Tibial nerve (tissue), 4 donors: Measurements from ENCODE around the gene CEBPA. TPM values are rescaled to one million over a fixed set of nuclear protein-coding genes. Genes with fewer than 3 reads are reported as not detected.

ENCODE experiments used
- DNase-seq, 2 donors: peaks; one replicate each; pipeline ENCODE4 v3.0.0-alpha.2; 2019; ENCODE audit warnings: low spot score in 2 of 2
- H3K27ac ChIP-seq, 4 donors: fragments of 200-600 bp; sonication (generic) in 3 of 4; one replicate each; pipeline ENCODE4 v1.5.1; 2017 to 2019; ENCODE audit warnings: mild to moderate bottlenecking in 1 of 4
- H3K27me3 ChIP-seq, 2 donors: fragments of 200-600 bp; sonication (generic) in 1 of 2; one replicate each; pipeline versions ENCODE4 v1.5.1 to v1.6.0; 2017 to 2019
- H3K36me3 ChIP-seq, 3 donors: fragments of 200-600 bp; sonication (generic); one replicate each; pipeline ENCODE4 v1.5.1; 2018 to 2019
- H3K4me1 ChIP-seq, 4 donors: fragments of 200-600 bp; sonication (generic) in 3 of 4; one replicate each; pipeline ENCODE4 v1.5.1; 2017 to 2019
- H3K4me3 ChIP-seq, 4 donors: fragments of 200-600 bp; sonication (generic) in 3 of 4; one replicate each; pipeline ENCODE4 v1.5.1; 2017 to 2019; ENCODE audit warnings: mild to moderate bottlenecking in 1 of 4, moderate library complexity in 1 of 4
- H3K9me3 ChIP-seq, 4 donors: fragments of 200-600 bp; sonication (generic) in 3 of 4; one replicate each; pipeline ENCODE4 v1.5.1; 2017 to 2019
- EP300 ChIP-seq, 2 donors: sonication (generic); formaldehyde crosslinking; IDR thresholded peaks; one replicate each; pipeline ENCODE4 v1.6.1; 2017; ENCODE audit warnings: antibody characterized with exemption in 2 of 2, mild to moderate bottlenecking in 1 of 2
- POLR2A ChIP-seq, 2 donors: fragments of 450-650 bp; IDR thresholded peaks; one replicate each; pipeline ENCODE4 v1.6.1; 2017; ENCODE audit warnings: antibody characterized with exemption in 2 of 2, mild to moderate bottlenecking in 2 of 2, moderate library complexity in 2 of 2
- WGBS, 2 donors: methylation state at CpG; one replicate each; pipeline ENCODE4 v1.1.5; 2018; 5-methylcytosine and 5-hydroxymethylcytosine counted together
- total RNA-seq, 4 donors: library from RNA; depleted of rRNA; stranded (reverse); fragments of >200 nt; gene quantifications; one replicate each; pipeline ENCODE4 v1.1.0, GENCODE V29; 2016
- TF ChIP-seq, protein P1 (sequence below), 5 experiments: fragments of 200-600 bp in 3 of 5; fragments of 450-650 bp in 2 of 5; sonication (generic) in 3 of 5; IDR thresholded peaks; one replicate each; pipeline ENCODE4 v1.5.1; 2016 to 2019; ENCODE audit warnings: antibody characterized with exemption in 5 of 5, mild to moderate bottlenecking in 3 of 5, moderate library complexity in 2 of 5

CEBPA gene
- total RNA-seq, 4 donors from 2014 or later = 33.9 to 204 (median 65.4) TPM

DNA sequence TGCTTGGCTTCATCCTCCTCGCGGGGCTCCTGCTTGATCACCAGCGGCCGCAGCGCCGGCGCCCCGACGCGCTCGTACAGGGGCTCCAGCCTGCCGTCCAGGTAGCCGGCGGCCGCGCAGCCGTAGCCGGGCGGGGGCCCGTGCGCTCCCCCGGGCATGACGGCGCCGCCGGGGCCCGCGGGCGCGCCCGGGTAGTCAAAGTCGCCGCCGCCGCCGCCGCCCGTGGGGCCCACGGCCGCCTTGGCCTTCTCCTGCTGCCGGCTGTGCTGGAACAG lies 497 bp downstream of the CEBPA start:
- 6% methylated on average over 9 of the region's 41 CpGs; no CpG with 5 or more reads in 1 of the 2 donors for WGBS, 2 donors
- H3K36me3 ChIP-seq = no peaks in the 10 kb centered on the region
- H3K9me3 ChIP-seq = no peaks in the 10 kb centered on the region
- H3K4me3 ChIP-seq = peak overlapping the region in 3 of 4 donors; percentile 46 to 87 (median 67)
- H3K4me1 ChIP-seq = peaks cover 0 to 46% (median 8%) of the 10 kb centered on the region in 4 donors
- TF ChIP-seq POLR2A (IDR thresholded peaks at IDR 0.05) (no peak), EP300 (IDR thresholded peaks at IDR 0.05) (no peak)
- TF ChIP-seq, protein P1, sequence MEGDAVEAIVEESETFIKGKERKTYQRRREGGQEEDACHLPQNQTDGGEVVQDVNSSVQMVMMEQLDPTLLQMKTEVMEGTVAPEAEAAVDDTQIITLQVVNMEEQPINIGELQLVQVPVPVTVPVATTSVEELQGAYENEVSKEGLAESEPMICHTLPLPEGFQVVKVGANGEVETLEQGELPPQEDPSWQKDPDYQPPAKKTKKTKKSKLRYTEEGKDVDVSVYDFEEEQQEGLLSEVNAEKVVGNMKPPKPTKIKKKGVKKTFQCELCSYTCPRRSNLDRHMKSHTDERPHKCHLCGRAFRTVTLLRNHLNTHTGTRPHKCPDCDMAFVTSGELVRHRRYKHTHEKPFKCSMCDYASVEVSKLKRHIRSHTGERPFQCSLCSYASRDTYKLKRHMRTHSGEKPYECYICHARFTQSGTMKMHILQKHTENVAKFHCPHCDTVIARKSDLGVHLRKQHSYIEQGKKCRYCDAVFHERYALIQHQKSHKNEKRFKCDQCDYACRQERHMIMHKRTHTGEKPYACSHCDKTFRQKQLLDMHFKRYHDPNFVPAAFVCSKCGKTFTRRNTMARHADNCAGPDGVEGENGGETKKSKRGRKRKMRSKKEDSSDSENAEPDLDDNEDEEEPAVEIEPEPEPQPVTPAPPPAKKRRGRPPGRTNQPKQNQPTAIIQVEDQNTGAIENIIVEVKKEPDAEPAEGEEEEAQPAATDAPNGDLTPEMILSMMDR (IDR thresholded peaks at IDR 0.05) = no peak
- H3K27me3 ChIP-seq = peaks cover 0 to 18% of the 10 kb centered on the region in 2 donors
- DNase-seq = no peak
- peak overlapping the region in 2 of 4 donors; percentile 77 to 90 for H3K27ac ChIP-seq

DNA sequence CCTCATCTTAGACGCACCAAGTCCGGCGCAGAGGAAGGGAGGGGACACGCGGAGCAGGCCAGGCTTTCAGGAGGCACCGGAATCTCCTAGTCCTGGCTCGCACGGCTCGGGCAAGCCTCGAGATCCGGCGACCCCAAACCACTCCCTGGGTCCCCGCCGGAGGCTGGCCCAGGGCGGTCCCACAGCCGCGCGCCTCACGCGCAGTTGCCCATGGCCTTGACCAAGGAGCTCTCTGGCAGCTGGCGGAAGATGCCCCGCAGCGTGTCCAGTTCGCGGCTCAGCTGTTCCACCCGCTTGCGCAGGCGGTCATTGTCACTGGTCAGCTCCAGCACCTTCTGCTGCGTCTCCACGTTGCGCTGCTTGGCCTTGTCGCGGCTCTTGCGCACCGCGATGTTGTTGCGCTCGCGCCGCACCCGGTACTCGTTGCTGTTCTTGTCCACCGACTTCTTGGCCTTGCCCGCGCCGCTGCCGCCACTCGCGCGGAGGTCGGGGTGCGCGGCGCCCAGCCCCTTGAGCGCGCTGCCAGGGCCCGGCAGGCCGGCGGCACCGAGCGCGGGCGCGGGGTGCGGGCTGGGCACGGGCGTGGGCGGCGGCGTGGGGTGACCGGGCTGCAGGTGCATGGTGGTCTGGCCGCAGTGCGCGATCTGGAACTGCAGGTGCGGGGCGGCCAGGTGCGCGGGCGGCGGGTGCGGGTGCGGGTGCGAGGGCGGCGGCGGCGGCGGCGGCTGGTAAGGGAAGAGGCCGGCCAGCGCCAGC lies 1.0 kb downstream of the CEBPA start:
- Histone ChIP-seq H3K27ac (peak overlapping the region in 2 of 4 donors; percentile 77 to 90), H3K36me3 (no peaks in the 10 kb centered on the region), H3K27me3 (peaks cover 0 to 18% of the 10 kb centered on the region in 2 donors), H3K9me3 (no peaks in the 10 kb centered on the region), H3K4me1 (peaks cover 0 to 46% (median 8%) of the 10 kb centered on the region in 4 donors), H3K4me3 (peak overlapping the region; percentile 46 to 87 (median 56))
- TF ChIP-seq, protein P1 (IDR thresholded peaks at IDR 0.05) = no peak
- TF ChIP-seq POLR2A (IDR thresholded peaks at IDR 0.05) (no peak), EP300 (IDR thresholded peaks at IDR 0.05) (no peak)
- WGBS, 2 donors = 1 to 5% methylated on average over 17 to 58 of the region's 91 CpGs
- no peak for DNase-seq

DNA sequence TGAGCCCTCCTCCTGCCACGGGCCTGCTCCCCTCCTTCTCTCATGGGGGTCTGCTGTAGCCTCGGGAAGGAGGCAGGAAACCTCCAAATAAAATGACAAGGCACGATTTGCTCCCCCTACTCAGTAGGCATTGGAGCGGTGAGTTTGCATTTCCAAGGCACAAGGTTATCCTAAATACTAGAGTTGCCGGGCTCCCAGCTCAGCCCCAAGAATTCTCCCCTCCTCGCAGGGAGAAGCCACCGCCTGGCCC lies 1.5 kb downstream of the CEBPA start:
- Histone ChIP-seq H3K9me3 (no peaks in the 10 kb centered on the region), H3K27ac (peak overlapping the region in 2 of 4 donors; percentile 36 to 77), H3K4me1 (peaks cover 0 to 46% (median 8%) of the 10 kb centered on the region in 4 donors), H3K4me3 (peak overlapping the region; percentile 46 to 87 (median 56)), H3K36me3 (no peaks in the 10 kb centered on the region), H3K27me3 (peaks cover 0 to 18% of the 10 kb centered on the region in 2 donors)
- DNase-seq = no peak
- TF ChIP-seq, protein P1 (IDR thresholded peaks at IDR 0.05) = no peak
- TF ChIP-seq EP300 (IDR thresholded peaks at IDR 0.05) (no peak), POLR2A (IDR thresholded peaks at IDR 0.05) (no peak)
- 7 to 9% methylated on average over 7 of the region's 7 CpGs for WGBS, 2 donors

DNA sequence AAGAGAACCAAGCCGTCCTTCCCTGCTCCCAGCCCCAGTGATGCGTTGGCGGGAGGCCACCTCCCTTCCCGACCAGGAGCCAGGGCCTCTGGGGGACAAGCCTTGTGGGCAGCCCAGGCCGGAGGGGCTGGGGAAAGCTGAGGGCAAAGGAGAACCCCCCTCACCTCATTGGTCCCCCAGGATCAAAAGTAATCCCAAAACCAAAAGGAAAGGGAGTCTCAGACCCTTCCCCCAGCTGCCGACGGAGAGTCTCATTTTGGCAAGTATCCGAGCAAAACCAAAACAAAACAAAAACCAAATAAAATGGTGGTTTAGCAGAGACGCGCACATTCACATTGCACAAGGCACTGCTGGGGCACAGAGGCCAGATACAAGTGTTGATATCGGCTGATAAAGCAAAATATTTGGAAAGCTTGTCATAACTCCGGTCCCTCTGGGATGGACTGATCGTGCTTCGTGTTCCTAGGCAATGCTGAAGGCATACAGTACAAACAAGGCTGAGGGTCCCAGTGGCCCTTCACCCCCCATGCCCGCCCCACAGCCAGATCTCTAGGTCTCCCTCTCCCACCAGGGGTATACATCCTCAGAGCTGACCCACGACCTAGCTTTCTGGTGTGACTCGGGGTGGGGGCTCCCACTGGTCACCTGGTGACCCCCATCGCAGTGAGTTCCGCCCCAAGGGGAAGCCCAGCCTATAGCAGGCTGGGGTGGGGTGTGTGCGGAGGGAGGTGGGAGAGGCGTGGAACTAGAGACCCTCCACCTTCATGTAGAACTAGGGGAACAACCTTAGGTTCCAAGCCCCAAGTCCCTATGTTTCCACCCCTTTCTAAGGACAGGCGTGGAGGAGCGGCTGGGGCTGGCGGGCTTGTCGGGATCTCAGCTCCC lies 2.1 kb downstream of the CEBPA start:
- no peaks in the 10 kb centered on the region for H3K9me3 ChIP-seq
- no peak for TF ChIP-seq POLR2A (IDR thresholded peaks at IDR 0.05)
- TF ChIP-seq, protein P1 (IDR thresholded peaks at IDR 0.05) = no peak
- TF ChIP-seq EP300 (IDR thresholded peaks at IDR 0.05) = no peak
- 41 to 44% methylated on average over 25 of the region's 25 CpGs for WGBS, 2 donors
- peaks cover 0 to 46% (median 8%) of the 10 kb centered on the region in 4 donors for H3K4me1 ChIP-seq
- no peaks in the 10 kb centered on the region for H3K36me3 ChIP-seq
- H3K27ac ChIP-seq = peak overlapping the region in 2 of 4 donors; percentile 33 to 36
- H3K27me3 ChIP-seq = peaks cover 0 to 18% of the 10 kb centered on the region in 2 donors
- no peak for DNase-seq
- peak overlapping the region; percentile 3 to 87 (median 56) for H3K4me3 ChIP-seq
